Colonic mucosa (tissue), 4 donors: ENCODE measurements around the gene ABCC2. TPM values are rescaled to one million over a fixed set of nuclear protein-coding genes. Genes with fewer than 3 reads are reported as not detected.
"Not testable (repeated sequence)": the region's sequence is repeated elsewhere in the genome, so short reads cannot be mapped to it uniquely, and the experiment has no call there.

Source experiments
- DNase-seq: peaks from one replicate; pipeline ENCODE4 v3.0.0-alpha.2; 2020
- H3K27ac ChIP-seq: fragments of 200-600 bp; one replicate; pipeline ENCODE4 v1.8.0; 2021
- H3K27me3 ChIP-seq: fragments of 200-600 bp; one replicate; pipeline ENCODE4 v1.8.0; 2021
- H3K36me3 ChIP-seq: fragments of 200-600 bp; one replicate; pipeline ENCODE4 v1.8.0; 2021
- H3K4me1 ChIP-seq: fragments of 200-600 bp; one replicate; pipeline ENCODE4 v1.8.0; 2021; ENCODE audit warnings: mild to moderate bottlenecking
- H3K4me3 ChIP-seq: fragments of 200-600 bp; one replicate; pipeline ENCODE4 v1.8.0; 2021
- H3K9ac ChIP-seq, 2 donors: one replicate each; pipeline ENCODE4 v1.7.0; 2013; ENCODE audit warnings: control low read depth in 2 of 2, low read depth in 2 of 2, low read length in 2 of 2
- H3K9me3 ChIP-seq: fragments of 200-600 bp; one replicate; pipeline ENCODE4 v1.8.0; 2021
- intact Hi-C: fragments of 100-400 bp; cut with DNase I; formaldehyde crosslinking; loops from one replicate; pipeline ENCODE4 v1.14.1; 2022
- total RNA-seq, 2 donors: library from RNA; stranded (reverse); fragmentation: NEBNext Ultra II Directional in 1 of 2; extraction: Animal tissue kit (Norgen Biotek cat#: 25700) in 1 of 2; gene quantifications; one replicate each; pipeline ENCODE4 v1.2.1, GENCODE V29; 2021
- TF ChIP-seq, protein P1 (sequence below): fragments of 200-600 bp; IDR thresholded peaks from one replicate; pipeline ENCODE4 v1.8.0; 2022; ENCODE audit warnings: antibody characterized with exemption, mild to moderate bottlenecking
- donor health status: healthy.
- donor health status: DM: no; HTN: no; CAD: no.
- donor health status: DM: no; HTN: no; CAD: no.

The ABCC2 gene
- total RNA-seq, 2 donors from 2014 or later, result 0.45 to 0.72 TPM

- H3K36me3 ChIP-seq, result peaks cover 8% of the 10 kb centered on the region
- no peak for DNase-seq
- no peaks in the 10 kb centered on the region for H3K27me3 ChIP-seq
- no peak overlapping the region for H3K27ac ChIP-seq
- TF ChIP-seq, protein P1, sequence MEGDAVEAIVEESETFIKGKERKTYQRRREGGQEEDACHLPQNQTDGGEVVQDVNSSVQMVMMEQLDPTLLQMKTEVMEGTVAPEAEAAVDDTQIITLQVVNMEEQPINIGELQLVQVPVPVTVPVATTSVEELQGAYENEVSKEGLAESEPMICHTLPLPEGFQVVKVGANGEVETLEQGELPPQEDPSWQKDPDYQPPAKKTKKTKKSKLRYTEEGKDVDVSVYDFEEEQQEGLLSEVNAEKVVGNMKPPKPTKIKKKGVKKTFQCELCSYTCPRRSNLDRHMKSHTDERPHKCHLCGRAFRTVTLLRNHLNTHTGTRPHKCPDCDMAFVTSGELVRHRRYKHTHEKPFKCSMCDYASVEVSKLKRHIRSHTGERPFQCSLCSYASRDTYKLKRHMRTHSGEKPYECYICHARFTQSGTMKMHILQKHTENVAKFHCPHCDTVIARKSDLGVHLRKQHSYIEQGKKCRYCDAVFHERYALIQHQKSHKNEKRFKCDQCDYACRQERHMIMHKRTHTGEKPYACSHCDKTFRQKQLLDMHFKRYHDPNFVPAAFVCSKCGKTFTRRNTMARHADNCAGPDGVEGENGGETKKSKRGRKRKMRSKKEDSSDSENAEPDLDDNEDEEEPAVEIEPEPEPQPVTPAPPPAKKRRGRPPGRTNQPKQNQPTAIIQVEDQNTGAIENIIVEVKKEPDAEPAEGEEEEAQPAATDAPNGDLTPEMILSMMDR, result no peak
- no peak overlapping the region for H3K9ac ChIP-seq
- no peaks in the 10 kb centered on the region for H3K4me1 ChIP-seq
- intact Hi-C loops, result no loop called here
- no peaks in the 10 kb centered on the region for H3K9me3 ChIP-seq
- no peak overlapping the region for H3K4me3 ChIP-seq
Measured at GRCh38 chr10:99742701-99743100, 39.7 kb upstream of the ABCC2 start.

GRCh38 chr10:99743841-99744240 lies 38.6 kb upstream of the ABCC2 start:
- Histone ChIP-seq H3K4me1 (no peaks in the 10 kb centered on the region), H3K27me3 (no peaks in the 10 kb centered on the region), H3K4me3 (no peak overlapping the region), H3K27ac (no peak overlapping the region), H3K9ac (no peak overlapping the region), H3K9me3 (no peaks in the 10 kb centered on the region), H3K36me3 (peaks cover 8% of the 10 kb centered on the region)
- TF ChIP-seq, protein P1, result no peak
- no peak for DNase-seq
- intact Hi-C loops, result no loop called here

GRCh38 chr10:99746166-99746565 lies 36.3 kb upstream of the ABCC2 start:
- not testable (repeated sequence) for H3K9ac ChIP-seq, DNase-seq

DNA sequence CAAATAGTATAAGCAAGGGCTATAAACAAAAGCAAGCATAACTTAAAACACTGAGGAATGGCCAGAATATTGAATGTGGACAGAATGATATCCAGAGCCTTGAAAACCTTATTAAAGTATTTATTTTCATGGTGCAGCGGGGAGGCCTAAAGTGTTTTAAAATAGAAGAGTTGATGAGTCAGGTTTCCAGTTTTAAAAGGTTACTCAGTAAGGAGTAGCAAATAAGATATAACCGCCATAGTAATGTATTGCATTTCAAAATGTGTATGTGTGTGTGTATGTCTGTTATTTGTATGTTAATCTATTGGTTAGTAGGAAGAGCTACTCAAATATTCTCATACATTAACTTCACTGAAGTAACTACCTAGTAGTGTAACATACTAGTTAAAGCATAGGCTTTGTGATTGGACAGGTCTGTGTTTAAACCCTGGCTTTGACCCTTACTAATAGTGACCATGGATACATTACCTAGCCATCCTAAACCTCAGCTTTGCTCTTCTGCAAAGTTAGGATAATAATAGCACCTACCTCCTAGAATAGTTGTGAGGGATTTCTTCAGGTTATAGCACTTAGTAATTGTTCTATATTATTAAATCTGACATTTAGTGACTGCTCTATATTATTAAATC lies 33.5 kb upstream of the ABCC2 start:
- TF ChIP-seq, protein P1, result no peak
- no peak for DNase-seq
- H3K4me1 ChIP-seq, result no peaks in the 10 kb centered on the region
- no peak overlapping the region for H3K9ac ChIP-seq
- H3K36me3 ChIP-seq, result no peaks in the 10 kb centered on the region
- intact Hi-C loops, result no loop called here
- H3K4me3 ChIP-seq, result no peak overlapping the region
- no peaks in the 10 kb centered on the region for H3K9me3 ChIP-seq
- H3K27ac ChIP-seq, result no peak overlapping the region
- no peaks in the 10 kb centered on the region for H3K27me3 ChIP-seq

More at GRCh38 chr10:99746166-99746565, 36.3 kb upstream of the ABCC2 start:
- H3K36me3 ChIP-seq, H3K4me3 ChIP-seq, H3K27me3 ChIP-seq, H3K9me3 ChIP-seq, intact Hi-C loops, H3K4me1 ChIP-seq, H3K27ac ChIP-seq: not testable (repeated sequence)

DNA sequence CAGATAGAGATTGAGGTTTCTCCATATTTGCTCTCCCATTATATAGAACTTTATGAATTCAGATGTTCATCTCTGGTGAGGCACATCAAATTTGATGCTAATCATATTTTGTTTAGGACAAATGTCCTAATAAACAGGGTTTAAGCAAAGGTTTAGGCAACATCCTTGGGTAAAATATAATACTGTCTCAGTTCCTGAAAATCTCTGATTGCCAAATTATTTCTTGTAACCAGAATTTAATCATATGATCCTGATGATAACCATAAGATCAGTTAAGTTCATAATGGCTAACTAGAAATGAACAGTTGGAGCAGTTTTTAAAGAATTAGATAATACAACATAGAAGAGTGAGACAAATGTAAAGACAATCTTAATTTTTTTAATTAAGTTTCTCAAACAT lies 31.8 kb upstream of the ABCC2 start:
- H3K36me3 ChIP-seq, result no peaks in the 10 kb centered on the region

GRCh38 chr10:99754670-99755069 lies 27.8 kb upstream of the ABCC2 start:
- Histone ChIP-seq H3K4me3 (no peak overlapping the region), H3K27ac (no peak overlapping the region), H3K36me3 (no peaks in the 10 kb centered on the region), H3K9ac (no peak overlapping the region), H3K27me3 (no peaks in the 10 kb centered on the region), H3K9me3 (no peaks in the 10 kb centered on the region), H3K4me1 (no peaks in the 10 kb centered on the region)
- intact Hi-C loops, result no loop called here
- no peak for DNase-seq
- TF ChIP-seq, protein P1, result no peak

More for the DNA sequence above, 31.8 kb upstream of the ABCC2 start:
- TF ChIP-seq, protein P1, result no peak
- intact Hi-C loops, result no loop called here
- Histone ChIP-seq H3K27me3 (no peaks in the 10 kb centered on the region), H3K9ac (no peak overlapping the region), H3K4me3 (no peak overlapping the region), H3K4me1 (no peaks in the 10 kb centered on the region), H3K9me3 (no peaks in the 10 kb centered on the region), H3K27ac (no peak overlapping the region)
- no peak for DNase-seq
